HG02678 (cell line): ENCODE measurements around the gene WFIKKN2.

Experiments used
- ATAC-seq: cut with Tn5 transposase; IDR thresholded peaks from one replicate; pipeline ENCODE4 v1.9.1; 2021; ENCODE audit warnings: mild to moderate bottlenecking, moderate library complexity; ENCODE audit not compliant: unreplicated experiment

Gene WFIKKN2

DNA sequence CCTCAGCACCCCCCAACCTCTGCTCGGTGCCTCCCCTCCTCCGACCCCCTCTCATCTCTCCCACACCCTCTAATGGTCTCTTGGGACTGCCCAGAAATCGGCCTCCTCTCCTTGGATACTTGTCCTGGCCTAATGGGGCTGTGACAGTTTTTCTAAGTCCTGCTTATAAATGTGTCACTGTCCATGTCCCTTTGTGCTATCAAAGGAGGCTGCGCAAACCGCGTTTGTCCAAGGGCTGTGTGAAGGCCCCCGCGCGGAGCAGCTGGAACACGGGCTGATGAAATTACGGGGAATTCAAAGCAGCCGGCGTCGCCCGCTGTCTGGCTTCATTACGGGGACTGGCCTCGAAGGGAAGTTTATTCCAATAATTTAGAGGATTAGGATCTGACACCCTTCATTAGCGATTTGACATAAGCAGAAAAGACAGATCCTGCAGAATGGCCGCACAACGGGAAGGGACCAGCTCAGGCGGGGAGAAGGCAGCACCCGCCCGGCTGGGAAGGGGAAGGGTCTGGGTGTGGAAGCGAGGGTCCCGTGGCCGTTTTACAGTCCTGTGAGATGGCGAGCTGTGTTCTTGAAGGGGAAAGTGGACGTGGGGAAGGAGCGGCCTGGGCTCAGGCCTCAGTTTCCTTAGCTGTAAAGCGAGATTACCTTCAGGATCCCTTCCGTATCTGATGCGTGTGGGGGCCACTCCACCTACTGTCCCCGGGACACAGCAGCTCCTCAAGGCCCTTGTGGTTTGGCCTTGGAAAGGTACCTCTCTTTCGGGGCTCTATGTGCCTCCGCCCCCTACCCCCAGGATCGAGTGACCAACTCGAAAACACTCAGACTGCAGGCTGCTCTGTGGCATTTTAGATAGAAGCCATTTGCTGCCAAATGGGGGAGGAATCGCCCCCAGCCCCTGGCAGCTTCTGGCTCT, 1.6 kb upstream of the WFIKKN2 start:
- no peak for ATAC-seq

DNA sequence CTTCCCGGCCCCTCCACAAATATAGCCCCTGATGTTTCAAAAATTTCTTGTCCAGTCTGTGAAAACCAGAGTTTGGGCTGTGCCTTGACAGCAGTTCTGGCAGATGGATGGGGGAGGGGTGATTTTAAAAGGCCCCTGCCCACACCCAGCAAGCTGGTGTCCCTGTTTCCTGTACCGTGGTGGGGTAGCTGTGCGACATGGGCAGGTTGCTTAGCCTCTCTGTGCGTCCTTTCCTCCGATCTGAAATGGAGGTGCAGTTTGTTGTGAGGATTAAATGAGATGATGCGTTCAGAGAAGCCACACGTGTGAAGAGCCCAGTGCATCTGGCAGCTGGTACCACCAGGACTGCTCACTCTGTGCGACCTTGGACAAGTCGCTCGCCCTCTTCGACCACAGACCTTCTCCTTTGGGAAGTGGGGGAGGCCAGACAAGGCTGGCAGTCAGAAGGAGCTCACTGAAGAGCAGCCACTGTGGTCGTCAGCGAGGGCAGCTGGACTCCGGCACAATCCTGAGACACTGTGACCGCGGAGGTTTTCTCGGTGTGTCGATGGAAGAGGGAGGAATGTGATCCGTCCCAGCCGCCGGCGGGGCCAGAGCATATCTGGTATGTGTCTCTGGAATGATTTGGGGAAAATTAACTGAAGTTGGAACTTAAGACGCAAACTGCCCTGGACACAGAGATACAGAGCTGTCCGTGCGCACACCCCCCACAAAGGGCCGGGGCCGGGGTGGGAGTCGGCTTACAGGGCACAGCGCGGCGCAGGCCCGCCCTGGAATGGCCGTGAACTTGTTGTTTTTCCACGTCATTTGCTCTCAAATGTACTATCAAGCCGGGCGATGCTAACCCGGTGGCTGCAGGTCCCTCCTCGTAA, 721 bp upstream of the WFIKKN2 start:
- no peak for ATAC-seq

DNA sequence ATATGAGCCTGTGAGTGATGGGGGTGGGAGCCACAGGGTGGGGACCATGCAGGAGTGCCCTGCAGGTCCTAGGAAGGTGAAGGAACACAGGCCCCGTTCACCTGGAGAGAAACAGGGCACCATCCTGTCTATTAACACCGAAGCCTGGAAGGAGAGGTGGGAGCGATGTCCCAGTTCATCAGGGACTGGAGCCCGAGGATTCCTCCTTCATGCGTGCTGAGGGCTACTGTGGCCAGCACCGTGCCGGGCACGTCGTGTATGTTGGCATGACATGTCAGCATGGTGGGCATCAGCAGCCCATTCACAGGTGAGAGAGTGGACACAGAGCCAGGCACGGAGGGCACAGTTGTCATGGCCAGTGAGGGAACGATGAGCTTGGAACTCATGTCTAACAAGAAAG, 1.4 kb downstream of the WFIKKN2 start:
- ATAC-seq: no peak

DNA sequence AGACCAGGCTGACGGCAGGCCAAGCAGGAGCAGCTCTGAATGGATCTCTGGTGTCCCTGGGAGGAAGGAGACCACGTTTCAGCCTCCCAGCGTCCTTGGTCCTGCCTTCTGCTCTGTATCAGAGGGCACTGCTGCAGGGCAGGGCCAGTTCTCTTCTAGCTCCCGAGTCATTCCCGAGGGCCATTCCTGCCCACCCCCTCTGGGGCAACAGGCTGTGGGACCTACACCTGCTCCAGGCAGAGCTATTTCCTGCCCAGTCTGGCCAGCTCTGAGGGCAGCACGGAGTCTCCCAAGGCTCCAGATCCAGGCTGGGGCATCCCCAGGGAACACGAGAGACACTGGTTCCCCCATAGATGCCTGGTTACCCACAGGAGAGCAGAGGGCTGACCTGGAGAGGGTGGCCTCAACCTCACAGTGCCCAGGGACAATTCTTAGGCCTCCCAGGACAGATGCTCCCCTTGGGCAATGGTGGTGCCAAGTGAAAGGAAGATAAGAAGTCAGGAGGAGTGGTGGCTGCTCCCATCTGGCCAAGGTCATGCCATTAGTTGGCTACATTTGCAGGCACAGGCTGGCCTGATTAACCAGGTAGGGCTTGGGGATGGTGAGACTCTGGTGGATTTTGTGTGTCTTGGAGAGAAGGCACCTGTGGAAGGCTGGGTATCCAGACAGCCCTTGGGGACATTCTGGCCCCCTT, 2.0 kb downstream of the WFIKKN2 start:
- ATAC-seq: no peak

DNA sequence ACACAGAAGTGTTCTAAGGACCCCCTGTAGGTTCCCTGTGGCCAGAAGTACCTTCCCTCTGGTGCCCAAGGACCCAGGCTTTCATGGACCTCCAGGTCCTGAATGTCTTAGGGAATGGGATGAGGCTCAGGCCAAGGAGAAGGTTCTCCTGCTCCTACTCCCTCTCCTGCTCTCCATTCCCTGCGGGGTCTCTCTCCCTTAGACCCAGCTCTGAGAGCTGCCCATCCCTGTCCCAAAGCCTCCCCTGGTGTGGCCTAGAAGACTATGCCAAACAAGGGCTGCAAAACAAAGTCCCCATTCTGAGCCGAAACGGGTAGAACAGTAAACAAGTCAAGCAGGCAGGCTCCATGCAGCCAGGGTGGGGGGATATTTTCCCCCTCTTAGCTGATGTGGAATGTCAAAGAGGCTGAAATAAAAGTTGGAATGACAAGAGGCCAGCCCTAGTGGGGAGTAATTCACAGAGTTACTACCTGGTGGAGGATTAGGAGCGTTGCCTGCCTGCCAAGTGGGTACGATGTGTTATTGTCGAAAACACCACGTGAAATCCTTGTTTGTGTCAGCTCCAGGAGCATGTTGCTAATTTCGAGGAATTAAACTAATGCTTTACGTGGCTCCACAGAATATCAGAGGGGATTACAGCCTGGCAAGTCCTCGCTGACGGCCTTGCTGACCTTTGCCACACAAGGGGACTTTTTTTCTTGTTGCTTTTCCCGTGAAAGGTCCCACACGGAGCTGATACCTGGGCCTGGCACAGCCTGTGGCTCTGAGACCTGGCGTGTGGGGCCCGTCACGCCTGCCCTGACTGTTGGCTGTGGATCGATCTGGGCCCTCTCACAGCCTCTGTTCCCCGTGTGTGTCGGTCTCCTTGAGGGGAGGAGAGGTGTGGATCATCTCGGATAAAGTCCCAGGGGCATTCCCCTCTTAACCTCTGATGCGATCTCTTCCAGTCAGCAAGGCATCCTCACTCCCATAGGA, 2.9 kb downstream of the WFIKKN2 start:
- no peak for ATAC-seq

DNA sequence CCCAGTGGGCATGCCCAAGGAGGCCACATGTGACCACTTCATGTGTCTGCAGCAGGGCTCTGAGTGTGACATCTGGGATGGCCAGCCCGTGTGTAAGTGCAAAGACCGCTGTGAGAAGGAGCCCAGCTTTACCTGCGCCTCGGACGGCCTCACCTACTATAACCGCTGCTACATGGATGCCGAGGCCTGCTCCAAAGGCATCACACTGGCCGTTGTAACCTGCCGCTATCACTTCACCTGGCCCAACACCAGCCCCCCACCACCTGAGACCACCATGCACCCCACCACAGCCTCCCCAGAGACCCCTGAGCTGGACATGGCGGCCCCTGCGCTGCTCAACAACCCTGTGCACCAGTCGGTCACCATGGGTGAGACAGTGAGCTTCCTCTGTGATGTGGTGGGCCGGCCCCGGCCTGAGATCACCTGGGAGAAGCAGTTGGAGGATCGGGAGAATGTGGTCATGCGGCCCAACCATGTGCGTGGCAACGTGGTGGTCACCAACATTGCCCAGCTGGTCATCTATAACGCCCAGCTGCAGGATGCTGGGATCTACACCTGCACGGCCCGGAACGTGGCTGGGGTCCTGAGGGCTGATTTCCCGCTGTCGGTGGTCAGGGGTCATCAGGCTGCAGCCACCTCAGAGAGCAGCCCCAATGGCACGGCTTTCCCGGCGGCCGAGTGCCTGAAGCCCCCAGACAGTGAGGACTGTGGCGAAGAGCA, 4.4 kb downstream of the WFIKKN2 start:
- ATAC-seq: no peak

DNA sequence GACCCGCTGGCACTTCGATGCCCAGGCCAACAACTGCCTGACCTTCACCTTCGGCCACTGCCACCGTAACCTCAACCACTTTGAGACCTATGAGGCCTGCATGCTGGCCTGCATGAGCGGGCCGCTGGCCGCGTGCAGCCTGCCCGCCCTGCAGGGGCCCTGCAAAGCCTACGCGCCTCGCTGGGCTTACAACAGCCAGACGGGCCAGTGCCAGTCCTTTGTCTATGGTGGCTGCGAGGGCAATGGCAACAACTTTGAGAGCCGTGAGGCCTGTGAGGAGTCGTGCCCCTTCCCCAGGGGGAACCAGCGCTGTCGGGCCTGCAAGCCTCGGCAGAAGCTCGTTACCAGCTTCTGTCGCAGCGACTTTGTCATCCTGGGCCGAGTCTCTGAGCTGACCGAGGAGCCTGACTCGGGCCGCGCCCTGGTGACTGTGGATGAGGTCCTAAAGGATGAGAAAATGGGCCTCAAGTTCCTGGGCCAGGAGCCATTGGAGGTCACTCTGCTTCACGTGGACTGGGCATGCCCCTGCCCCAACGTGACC, 5.0 kb downstream of the WFIKKN2 start:
- ATAC-seq: no peak

DNA sequence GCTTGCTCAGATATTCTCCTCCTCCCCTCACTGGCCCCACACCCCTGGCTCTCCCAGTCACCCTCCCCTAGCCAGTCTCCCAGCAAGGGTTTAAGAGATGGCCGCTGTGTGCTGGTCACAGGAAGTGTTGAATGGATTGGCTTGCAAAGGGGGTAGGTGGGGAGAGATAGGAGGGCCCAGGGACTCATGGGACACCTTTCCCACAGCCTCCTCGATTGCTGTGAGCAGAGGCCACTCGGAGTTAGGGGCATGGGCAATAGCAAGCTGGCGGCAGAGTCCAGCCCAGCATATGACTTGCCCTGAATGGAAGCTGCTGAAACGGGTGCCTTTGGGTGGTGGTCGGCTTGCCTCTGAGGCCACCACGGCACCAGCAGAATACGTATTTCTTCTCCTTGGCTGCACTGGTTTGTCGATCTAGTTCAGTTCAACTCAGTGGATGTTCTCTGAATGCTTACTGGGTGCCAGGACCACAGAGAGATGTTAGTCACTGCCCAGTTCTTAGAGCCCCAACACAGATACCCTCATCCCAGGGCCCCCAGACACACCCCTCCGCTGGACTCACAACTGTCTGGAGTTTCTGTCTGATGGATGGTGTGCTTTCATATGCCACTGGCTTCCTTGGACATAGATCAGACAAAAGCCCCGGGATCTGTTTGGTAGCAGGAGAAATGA, 6.0 kb downstream of the WFIKKN2 start:
- ATAC-seq: no peak

DNA sequence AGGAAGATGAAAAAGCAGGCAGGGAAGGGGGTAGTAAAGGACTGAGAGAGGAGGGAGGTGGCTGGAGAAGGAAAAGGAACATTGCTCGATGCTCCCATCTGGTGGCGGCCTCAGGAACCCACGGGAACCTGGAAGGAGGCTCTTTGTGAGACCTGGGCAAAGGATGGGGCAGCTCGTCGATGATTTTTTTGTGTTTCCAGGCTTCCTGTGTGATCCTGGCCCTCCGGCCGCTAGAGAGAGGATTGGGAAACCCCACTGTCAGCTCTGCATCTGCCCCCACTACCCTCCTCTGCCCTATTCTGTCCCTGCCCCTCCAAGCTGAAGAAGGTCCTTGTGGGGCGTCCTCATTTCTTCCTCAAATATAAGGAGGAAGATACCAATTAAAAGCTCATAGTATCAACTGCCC, 6.6 kb downstream of the WFIKKN2 start:
- no peak for ATAC-seq

DNA sequence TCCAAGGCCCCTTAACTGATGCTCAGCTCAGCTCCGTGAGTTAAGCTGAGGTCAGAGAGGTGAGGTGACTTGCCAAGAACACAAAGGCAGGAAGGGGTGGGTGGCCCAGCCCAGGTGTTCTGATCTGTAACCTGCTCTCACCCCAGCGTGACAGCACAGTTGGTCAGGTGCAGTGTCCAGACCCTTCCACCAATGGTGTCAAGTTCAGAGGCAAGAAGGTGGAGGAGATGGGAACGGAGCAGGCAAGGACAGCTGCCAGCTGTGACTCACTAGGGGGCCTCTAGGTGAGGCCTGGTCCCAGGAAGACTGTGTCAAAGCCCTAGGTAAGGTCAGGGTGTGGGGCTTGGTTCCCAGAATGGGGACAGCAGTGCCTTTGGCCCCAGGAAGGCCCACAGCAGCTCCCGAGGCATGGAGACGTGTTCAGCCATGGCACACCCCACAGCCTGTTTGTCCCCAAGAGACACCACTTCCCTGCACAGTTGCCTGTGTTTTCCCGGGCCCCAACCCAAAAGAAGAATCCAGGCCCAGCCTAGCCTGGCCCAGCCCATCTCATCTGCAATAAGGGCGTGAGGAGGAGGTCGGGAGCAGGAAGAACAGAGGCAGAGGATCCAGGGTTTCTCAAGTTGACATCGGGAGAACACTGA, 7.2 kb downstream of the WFIKKN2 start:
- no peak for ATAC-seq

DNA sequence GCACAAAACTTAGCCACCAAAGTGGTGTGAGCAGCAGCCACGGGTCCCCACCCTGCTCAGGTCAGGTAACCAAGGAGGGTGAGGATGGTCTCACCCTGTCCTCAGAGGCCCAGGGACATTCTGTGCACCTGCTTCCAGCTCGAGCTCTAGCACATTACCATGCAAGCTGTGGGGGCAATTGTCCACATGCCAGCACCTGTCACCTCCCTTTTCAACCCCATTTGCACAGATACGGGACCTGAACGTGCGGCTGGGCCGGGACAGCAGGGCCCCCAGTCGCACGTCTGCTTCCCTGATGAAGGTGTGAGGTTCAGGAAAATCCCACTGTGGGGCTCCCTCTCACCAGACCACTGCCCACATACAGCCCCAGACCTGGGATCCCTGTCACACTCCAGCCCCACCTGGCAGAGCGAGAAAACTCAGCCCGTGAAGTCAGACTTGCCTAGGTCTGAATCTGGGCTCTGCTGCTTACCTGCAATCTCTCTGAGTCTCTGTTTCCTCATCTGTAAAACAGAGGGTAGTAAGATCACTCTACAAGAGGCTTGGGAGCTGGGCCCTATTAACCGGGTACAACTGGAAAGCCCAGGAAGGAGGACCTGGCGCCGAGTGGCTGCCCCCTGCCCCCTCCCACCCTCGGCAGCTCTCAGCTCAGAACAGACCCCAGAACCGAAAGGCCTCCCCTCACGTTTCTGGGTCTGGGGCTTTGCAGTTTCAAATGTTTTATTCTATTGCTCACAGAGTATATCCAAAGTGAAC, 7.9 kb downstream of the WFIKKN2 start:
- no peak for ATAC-seq

DNA sequence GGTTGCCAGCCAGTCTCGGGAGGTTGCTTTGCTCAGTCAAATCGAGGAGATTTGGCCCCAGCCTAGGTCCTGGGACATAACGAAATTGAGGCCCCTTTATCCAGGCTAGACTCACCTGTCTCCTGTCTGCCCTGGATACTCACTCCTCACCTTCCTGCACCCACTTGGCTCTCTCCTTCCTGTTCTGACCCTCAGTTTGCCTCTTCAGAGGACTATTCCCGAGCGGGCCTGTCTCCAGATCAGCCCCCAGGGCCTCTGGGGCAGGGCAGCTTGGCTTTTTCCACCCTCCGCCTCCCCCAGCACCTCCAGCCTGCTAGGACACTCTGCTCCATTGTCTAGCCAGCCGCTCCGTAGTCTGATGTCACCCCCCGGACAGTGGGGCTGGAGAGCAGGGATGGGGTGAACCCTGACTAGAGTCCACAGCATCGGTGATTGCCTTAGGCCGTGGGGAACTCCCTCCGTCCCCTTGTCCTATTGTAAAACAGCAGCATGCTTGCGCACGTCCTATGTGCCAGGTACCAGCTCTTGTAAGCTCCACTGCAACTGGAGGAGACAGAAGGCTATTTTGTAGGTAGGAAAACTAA, 8.8 kb downstream of the WFIKKN2 start:
- ATAC-seq: no peak

DNA sequence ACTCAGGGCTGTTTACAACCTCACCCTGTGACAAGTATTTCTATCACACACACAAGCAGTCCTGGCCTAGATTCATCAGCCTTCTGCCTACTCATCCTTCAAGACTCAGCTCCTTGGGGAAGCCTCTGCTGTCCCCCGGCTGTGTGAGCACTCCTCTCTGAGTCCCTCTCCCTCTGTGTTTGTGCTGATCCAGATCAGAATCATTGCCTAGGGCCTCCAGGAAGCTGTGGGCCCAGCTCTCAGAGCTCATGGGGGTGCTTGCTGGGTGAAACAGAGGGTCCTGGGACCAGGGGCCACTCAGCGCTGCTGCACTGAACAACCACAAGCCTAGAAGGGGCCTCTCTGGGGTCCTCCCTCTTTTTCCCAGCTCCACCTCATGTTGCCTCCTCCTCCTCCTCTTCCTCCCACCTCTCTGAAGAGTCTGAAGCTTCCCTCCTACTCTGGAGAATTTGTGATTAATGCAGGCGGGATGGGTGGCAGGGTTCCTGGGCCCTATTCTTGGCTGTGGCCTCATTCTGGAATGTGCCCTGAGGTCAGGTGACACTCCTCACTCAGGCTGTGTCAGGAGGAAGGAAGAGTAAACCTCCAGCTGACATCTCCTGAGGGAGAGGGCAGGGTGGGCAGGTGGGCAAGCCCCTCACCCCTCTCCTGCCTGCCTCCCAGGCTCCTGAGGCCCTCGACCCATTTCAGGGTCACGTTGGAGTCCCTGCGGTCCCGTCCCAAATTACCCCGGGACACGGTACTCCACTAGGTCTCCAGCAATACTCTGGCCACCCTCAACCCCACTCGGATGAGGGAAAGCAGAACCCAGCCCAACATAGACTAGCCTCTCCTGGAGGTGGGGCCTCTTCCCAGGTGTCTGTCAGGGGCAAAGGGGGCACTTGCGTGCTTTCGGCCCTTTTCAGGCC, 10.1 kb downstream of the WFIKKN2 start:
- no peak for ATAC-seq

DNA sequence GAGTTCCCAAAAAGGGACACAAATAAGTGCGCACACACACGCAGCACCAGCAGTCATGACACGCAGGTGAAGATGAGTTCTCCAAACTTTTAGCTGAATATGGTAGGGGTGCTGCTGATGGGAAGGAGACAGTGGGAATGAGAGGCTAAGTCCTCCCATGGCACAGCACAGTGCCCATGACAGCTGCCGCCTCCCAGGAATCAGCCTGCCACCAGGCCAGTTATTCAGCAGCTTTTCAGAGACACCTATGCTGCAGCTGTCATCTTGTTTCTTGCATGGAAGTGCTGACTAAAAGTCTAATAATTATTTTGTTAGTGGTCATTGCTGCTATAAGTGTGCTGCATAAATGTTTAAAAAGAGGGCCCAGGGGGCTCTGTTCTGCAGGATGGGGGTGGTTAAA, 12.2 kb downstream of the WFIKKN2 start:
- no peak for ATAC-seq

DNA sequence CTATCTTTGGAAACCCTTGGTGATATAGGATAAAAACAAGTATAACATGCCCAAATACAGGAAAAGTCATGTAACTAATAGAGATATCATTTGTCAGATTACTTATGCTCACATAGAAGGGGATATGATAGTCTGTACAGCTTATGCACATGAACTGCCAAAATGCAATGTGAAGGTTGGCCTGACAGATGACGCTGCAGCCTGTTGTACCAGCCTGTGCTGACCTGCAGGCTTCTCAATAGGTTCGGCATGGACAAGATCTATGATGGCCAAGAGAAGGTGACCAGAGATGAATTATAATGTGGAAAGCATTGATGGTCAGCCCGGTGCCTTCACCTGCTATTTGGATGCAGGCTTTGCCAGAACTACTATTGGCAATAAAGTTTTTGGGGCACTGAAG, 12.7 kb downstream of the WFIKKN2 start:
- no peak for ATAC-seq

DNA sequence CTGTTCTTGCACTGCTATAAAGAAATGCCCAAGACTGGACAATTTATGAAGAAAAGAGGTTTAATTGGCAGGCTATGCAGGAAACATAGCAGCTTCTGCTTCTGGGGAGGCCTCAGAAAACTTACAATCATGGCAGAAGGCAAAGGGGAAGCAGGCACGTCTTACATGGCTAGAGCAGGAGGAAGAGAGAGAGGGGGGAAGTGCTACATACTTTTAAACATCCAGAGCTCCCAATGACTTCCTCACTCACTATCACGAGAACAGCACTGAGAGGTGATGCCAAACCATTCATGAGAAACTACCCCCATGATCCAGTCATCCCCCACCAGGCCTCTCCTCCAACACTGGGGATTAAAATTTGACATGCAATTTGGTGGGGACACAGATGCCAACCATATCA, 13.3 kb downstream of the WFIKKN2 start:
- ATAC-seq: no peak
